ENCODE measurements around the gene FEN1. TPM values are rescaled to one million over a fixed set of nuclear protein-coding genes. Genes with fewer than 3 reads are reported as not detected.

FEN1 gene
- total RNA-seq, 1 experiment from 2014 or later = 89.5 TPM

- RAD21 ChIA-PET (ENCODE audit: low non-redundant PET in 1 of 2, low total read pairs in 2 of 2, uncharacterized antibody in 2 of 2, unreplicated experiment in 2 of 2) = no interaction called here
- Histone ChIP-seq H2AFZ (ENCODE audit: low read depth, low read length, poor library complexity, severe bottlenecking) (no peak overlapping the region), H3K9me2 (ENCODE audit: insufficient read depth) (no peaks in the 10 kb centered on the region), H3K4me2 (ENCODE audit: low read length) (no peak overlapping the region), H3K27me3 (ENCODE audit: insufficient read depth, low read length) (no peaks in the 10 kb centered on the region), H4K20me1 (ENCODE audit: insufficient read depth) (no peaks in the 10 kb centered on the region), H3K27ac (ENCODE audit: low read depth, low read length) (no peak overlapping the region), H3K9ac (ENCODE audit: low read length) (no peak overlapping the region), H3K4me3 (replicated peaks in 1 of 2; ENCODE audit: low read depth in 1 of 2, low read length in 2 of 2) (no peak overlapping the region), H3K36me3 (ENCODE audit: control insufficient read depth in 1 of 2, insufficient read depth in 2 of 2, low read length in 2 of 2) (peaks cover 3 to 26% of the 10 kb centered on the region in 2 experiments), H3K9me3 (ENCODE audit: control insufficient read depth in 1 of 2, insufficient read depth in 1 of 2, low read depth in 1 of 2, low read length in 2 of 2) (no peaks in the 10 kb centered on the region), H3K4me1 (ENCODE audit: control insufficient read depth in 1 of 2, insufficient read depth in 2 of 2, low read length in 2 of 2) (peaks cover 0 to 5% of the 10 kb centered on the region in 2 experiments; a peak in 1 of 4 replicates), H3K79me2 (ENCODE audit: insufficient read depth, low read length) (peaks cover 5% of the 10 kb centered on the region)
- TF ChIP-seq ZFX (IDR thresholded peaks at IDR 0.05) (no peak), YY1 (IDR thresholded peaks at IDR 0.05; ENCODE audit: extremely low read depth, insufficient replicate concordance, low read depth, low read length) (no peak), CBX3 (IDR thresholded peaks at IDR 0.05; ENCODE audit: low read depth) (no peak), FOSL1 (IDR thresholded peaks at IDR 0.05; ENCODE audit: low read depth) (no peak), ZNF274 (IDR thresholded peaks at IDR 0.05; ENCODE audit: low read depth, low read length) (no peak), RAD21 (IDR thresholded peaks at IDR 0.05; ENCODE audit: low read depth) (no peak), ATF3 (IDR thresholded peaks at IDR 0.05) (no peak), SRF (IDR thresholded peaks at IDR 0.05; ENCODE audit: low read depth) (no peak), POLR2AphosphoS5 (IDR thresholded peaks at IDR 0.05; ENCODE audit: low read depth, low read length) (no peak), SIN3A (IDR thresholded peaks at IDR 0.05; ENCODE audit: low read depth) (no peak), ZBTB33 (IDR thresholded peaks at IDR 0.05; ENCODE audit: extremely low read depth, insufficient replicate concordance, low read length) (no peak)
- BruUV-seq (replicated peaks) = no TSS peak
- intact Hi-C loops (cut with micrococcal nuclease) = no loop called here
- DNase-seq (ENCODE audit: low read depth, low spot score) = no peak
- ATAC-seq = no peak
- CTCF ChIA-PET = interaction anchor here (0.7 to 1.5 kb wide), 2 partner anchors 8 to 277 kb away, joined by 3 to 6 read pairs; no protein-coding TSS in a partner anchor
- POLR2A ChIA-PET = interaction anchor here (2.6 kb wide), 1 partner anchor 11 kb away, joined by 15 read pairs; the partner anchor contains the start of gene FADS1
Observed at GRCh38 chr11:61805146-61805545, 12.4 kb downstream of the FEN1 start.

All from HCT116 (cell line).